SU-DHL-6 (cell line): Measurements from ENCODE around the gene OR5A2.

Experiments
- H2AFZ ChIP-seq: fragments of 200-600 bp; sonication (generic); 2 replicates; pipeline ENCODE4 v1.6.1; 2014; ENCODE audit warnings: low read depth, mild to moderate bottlenecking, moderate library complexity, mixed read lengths, antibody characterized with exemption, low read length; ENCODE audit not compliant: severe bottlenecking
- H3F3A ChIP-seq: fragments of 200-600 bp; shearing (Covaris generic); 2 replicates; pipeline ENCODE4 v1.6.0; 2016; ENCODE audit warnings: antibody characterized with exemption, mild to moderate bottlenecking; ENCODE audit not compliant: insufficient read depth
- H3K27ac ChIP-seq: fragments of 200-600 bp; sonication (generic); 2 replicates; pipeline ENCODE4 v1.5.1; 2016; ENCODE audit warnings: low read depth, mild to moderate bottlenecking, low read length, moderate library complexity, mixed read lengths
- H3K27me3 ChIP-seq: fragments of 200-600 bp; sonication (generic), shearing (Covaris generic); 2 replicates; pipeline ENCODE4 v1.6.0; 2014; ENCODE audit warnings: mild to moderate bottlenecking, low read length
- H3K36me3 ChIP-seq: fragments of 200-600 bp; sonication (generic); 2 replicates; pipeline ENCODE4 v1.6.1; 2014; ENCODE audit warnings: mild to moderate bottlenecking, low read length, mixed read lengths
- H3K4me2 ChIP-seq: fragments of 300-600, 200-600 bp; shearing (Covaris generic), sonication (generic); 2 replicates; pipeline ENCODE4 v1.6.0; 2014; ENCODE audit warnings: low read length, low read depth, mild to moderate bottlenecking; ENCODE audit not compliant: poor library complexity, severe bottlenecking
- H3K4me3 ChIP-seq: fragments of 200-600 bp; sonication (generic); 2 replicates; pipeline ENCODE4 v1.5.1; 2014; ENCODE audit warnings: antibody characterized with exemption, low read length, mild to moderate bottlenecking, mixed read lengths; ENCODE audit not compliant: insufficient read depth, poor library complexity, severe bottlenecking
- H3K79me2 ChIP-seq: fragments of 200-600 bp; sonication (generic); 2 replicates; pipeline ENCODE4 v1.6.1; 2014; ENCODE audit warnings: mild to moderate bottlenecking, low read length, moderate library complexity; ENCODE audit not compliant: insufficient read depth
- H3K9ac ChIP-seq: fragments of 200-600 bp; sonication (generic); 2 replicates; pipeline ENCODE4 v1.7.0; 2014; ENCODE audit warnings: mild to moderate bottlenecking, low read length
- H3K9me2 ChIP-seq: fragments of 200-600 bp; sonication (generic); replicated peaks from 2 replicates; pipeline ENCODE4 v1.6.1; 2014; ENCODE audit warnings: low read length; ENCODE audit not compliant: insufficient read depth
- H3K9me3 ChIP-seq: fragments of 200-600 bp; sonication (generic); 2 replicates; pipeline ENCODE4 v1.6.1; 2014; ENCODE audit warnings: low read length, mixed read lengths; ENCODE audit not compliant: insufficient read depth
- H4K20me1 ChIP-seq: fragments of 200-600 bp; sonication (generic); 2 replicates; pipeline ENCODE4 v1.6.1; 2014; ENCODE audit warnings: low read depth, mild to moderate bottlenecking, antibody characterized with exemption, low read length, moderate library complexity, mixed read lengths
- EZH2phosphoT487 ChIP-seq: fragments of 200-600 bp; sonication (generic), shearing (Covaris generic); conservative IDR thresholded peaks from 2 replicates; pipeline ENCODE4 v1.6.1; 2018; ENCODE audit warnings: mild to moderate bottlenecking, antibody characterized with exemption, low read length, moderate library complexity, mixed read lengths
- TF ChIP-seq, protein P1 (sequence below): fragments of 200-600 bp; sonication (generic); IDR thresholded peaks from one replicate; pipeline ENCODE4 v1.5.1; 2017; ENCODE audit warnings: antibody characterized with exemption, mild to moderate bottlenecking, low read length, moderate library complexity; ENCODE audit not compliant: insufficient read depth, poor library complexity, severe bottlenecking

Gene OR5A2

DNA sequence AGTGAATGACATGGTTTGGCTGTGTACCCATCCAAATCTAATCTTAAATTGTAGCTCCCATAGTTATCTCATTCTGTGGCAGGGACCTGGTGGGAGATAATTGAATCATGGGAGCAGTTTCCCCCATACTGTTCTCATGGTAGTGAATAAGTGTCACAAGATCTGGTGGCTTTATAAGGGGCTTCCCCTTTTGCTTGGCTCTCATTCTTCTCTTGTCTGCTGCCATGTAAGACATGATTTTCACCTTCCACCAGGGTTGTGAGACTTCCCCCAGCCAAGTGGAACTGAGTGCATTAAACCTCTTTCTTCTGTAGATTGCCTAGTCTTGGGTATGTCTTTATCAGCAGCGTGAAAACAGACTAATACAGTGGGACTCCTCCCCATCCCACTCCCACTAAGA lies 11.1 kb downstream of the OR5A2 start:
- H3F3A ChIP-seq, result no peaks in the 10 kb centered on the region
- H3K4me3 ChIP-seq, result no peak overlapping the region
- H2AFZ ChIP-seq, result no peak overlapping the region
- H3K9me3 ChIP-seq, result peaks cover 9% of the 10 kb centered on the region; the same call in 1 of the 2 replicates
- H3K36me3 ChIP-seq, result no peaks in the 10 kb centered on the region
- no peak overlapping the region for H3K4me2 ChIP-seq
- H3K27me3 ChIP-seq, result no peaks in the 10 kb centered on the region
- no peak overlapping the region for H3K27ac ChIP-seq
- H3K79me2 ChIP-seq, result no peaks in the 10 kb centered on the region
- H3K9ac ChIP-seq, result no peak overlapping the region
- no peak for TF ChIP-seq EZH2phosphoT487
- TF ChIP-seq, protein P1, sequence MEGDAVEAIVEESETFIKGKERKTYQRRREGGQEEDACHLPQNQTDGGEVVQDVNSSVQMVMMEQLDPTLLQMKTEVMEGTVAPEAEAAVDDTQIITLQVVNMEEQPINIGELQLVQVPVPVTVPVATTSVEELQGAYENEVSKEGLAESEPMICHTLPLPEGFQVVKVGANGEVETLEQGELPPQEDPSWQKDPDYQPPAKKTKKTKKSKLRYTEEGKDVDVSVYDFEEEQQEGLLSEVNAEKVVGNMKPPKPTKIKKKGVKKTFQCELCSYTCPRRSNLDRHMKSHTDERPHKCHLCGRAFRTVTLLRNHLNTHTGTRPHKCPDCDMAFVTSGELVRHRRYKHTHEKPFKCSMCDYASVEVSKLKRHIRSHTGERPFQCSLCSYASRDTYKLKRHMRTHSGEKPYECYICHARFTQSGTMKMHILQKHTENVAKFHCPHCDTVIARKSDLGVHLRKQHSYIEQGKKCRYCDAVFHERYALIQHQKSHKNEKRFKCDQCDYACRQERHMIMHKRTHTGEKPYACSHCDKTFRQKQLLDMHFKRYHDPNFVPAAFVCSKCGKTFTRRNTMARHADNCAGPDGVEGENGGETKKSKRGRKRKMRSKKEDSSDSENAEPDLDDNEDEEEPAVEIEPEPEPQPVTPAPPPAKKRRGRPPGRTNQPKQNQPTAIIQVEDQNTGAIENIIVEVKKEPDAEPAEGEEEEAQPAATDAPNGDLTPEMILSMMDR, result no peak
- H3K9me2 ChIP-seq, result no peaks in the 10 kb centered on the region
- H4K20me1 ChIP-seq, result no peaks in the 10 kb centered on the region

DNA sequence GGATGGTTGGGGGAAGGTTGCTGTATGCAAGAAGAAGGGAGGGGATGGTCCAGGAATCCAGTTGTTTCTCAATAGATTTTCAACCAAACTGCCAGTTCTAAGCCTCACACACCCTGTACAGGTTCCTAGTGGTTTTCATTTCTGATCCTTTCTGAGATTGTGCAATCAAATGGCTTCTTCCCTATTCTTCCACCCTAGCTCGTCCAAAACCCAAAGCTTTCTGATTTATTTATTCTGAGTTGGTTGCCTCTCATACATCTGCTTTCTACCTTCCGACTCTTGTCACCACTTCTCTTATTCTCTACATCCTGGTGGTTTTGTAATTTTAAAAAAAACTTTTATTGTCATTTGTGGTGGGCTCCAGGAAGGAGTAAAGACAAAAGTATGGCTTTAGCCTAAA lies 12.6 kb downstream of the OR5A2 start:
- H4K20me1 ChIP-seq, result no peaks in the 10 kb centered on the region
- no peaks in the 10 kb centered on the region for H3K27me3 ChIP-seq
- no peaks in the 10 kb centered on the region for H3K36me3 ChIP-seq
- no peaks in the 10 kb centered on the region for H3K79me2 ChIP-seq
- no peaks in the 10 kb centered on the region for H3K9me2 ChIP-seq
- H3K9me3 ChIP-seq, result peaks cover 23% of the 10 kb centered on the region; the same call in 1 of the 2 replicates
- no peak overlapping the region for H3K27ac ChIP-seq
- TF ChIP-seq, protein P1, result no peak
- TF ChIP-seq EZH2phosphoT487, result no peak
- no peak overlapping the region for H3K9ac ChIP-seq
- no peak overlapping the region for H3K4me3 ChIP-seq
- no peak overlapping the region for H2AFZ ChIP-seq
- no peaks in the 10 kb centered on the region for H3F3A ChIP-seq
- H3K4me2 ChIP-seq, result no peak overlapping the region

DNA sequence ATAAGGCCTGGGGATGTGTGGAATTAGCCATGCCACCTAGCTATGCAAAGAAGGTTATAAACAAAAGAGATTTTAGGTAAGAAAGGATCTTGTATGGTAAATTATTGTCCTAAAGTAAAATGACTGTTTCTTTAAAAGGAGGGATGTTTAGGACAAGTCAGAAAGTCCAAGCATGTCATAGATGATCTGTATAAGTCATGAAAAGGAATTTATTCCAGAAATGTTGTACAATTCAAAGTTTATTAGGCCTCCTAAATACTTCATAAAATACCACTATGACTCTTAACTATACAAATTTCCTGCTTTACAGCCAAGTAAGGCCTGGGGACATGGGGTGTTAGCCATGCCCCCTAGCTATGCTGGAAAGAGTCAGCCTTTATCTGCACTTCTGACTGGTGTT lies 22.7 kb downstream of the OR5A2 start:
- Histone ChIP-seq H3K36me3 (0 out of 2 replicates have a peak, but pooled peaks cover 3% of the 10 kb centered on the region), H3K27me3 (no peaks in the 10 kb centered on the region), H3K9me2 (no peaks in the 10 kb centered on the region), H3K27ac (no peak overlapping the region), H3K9me3 (peaks cover 20% of the 10 kb centered on the region; the same call in 1 of the 2 replicates), H2AFZ (no peak overlapping the region), H3K4me3 (no peak overlapping the region), H3K9ac (no peak overlapping the region), H3K79me2 (no peaks in the 10 kb centered on the region), H3F3A (no peaks in the 10 kb centered on the region), H3K4me2 (no peak overlapping the region), H4K20me1 (no peaks in the 10 kb centered on the region)
- TF ChIP-seq EZH2phosphoT487, result no peak
- TF ChIP-seq, protein P1, result no peak

DNA sequence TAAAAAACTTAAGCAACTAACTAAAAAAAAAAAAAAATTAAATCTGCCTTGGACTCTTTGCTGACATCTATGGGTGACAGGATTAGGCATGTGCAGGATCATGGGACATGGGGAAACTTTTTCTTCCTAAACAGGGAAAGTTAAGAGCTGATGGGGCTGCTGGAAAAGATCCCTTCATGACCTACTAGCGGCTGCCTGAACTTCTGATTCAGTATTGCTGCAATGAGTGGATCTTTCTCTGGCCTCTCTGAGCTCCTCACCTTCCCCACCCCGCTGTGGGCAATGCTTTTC lies 25.0 kb downstream of the OR5A2 start:
- Histone ChIP-seq H3K4me2 (no peak overlapping the region), H3K4me3 (no peak overlapping the region), H3K9me3 (peaks cover 14% of the 10 kb centered on the region; the same call in 1 of the 2 replicates), H3K36me3 (0 out of 2 replicates have a peak, but pooled peaks cover 3% of the 10 kb centered on the region), H3F3A (no peaks in the 10 kb centered on the region), H3K9me2 (no peaks in the 10 kb centered on the region), H3K9ac (no peak overlapping the region), H3K27ac (no peak overlapping the region), H3K79me2 (no peaks in the 10 kb centered on the region), H4K20me1 (no peaks in the 10 kb centered on the region), H3K27me3 (no peaks in the 10 kb centered on the region), H2AFZ (no peak overlapping the region)
- TF ChIP-seq EZH2phosphoT487, result no peak
- TF ChIP-seq, protein P1, result no peak
